HL-60 (cell line): ENCODE measurements around the gene GTF2IRD1.

Source experiments
- CTCF ChIP-seq: IDR thresholded peaks from one replicate; pipeline ENCODE4 v1.5.1; 2011; ENCODE audit warnings: low read length, control low read depth, inconsistent platforms; ENCODE audit not compliant: insufficient read depth
- GABPA ChIP-seq: IDR thresholded peaks from 2 replicates; pipeline ENCODE4 v1.6.1; 2012; ENCODE audit warnings: low read depth
- POLR2AphosphoS5 ChIP-seq: IDR thresholded peaks from 2 replicates; pipeline ENCODE4 v1.6.1; 2012; ENCODE audit warnings: low read depth

GRCh38 chr7:74612015-74612829 lies 158.5 kb downstream of the GTF2IRD1 start:
- TF ChIP-seq CTCF (no peak), POLR2AphosphoS5 (no peak), GABPA (no peak)
